Hepatocyte (in vitro differentiated cells): ENCODE data around the gene BPHL. TPM values are rescaled to one million over a fixed set of nuclear protein-coding genes. Genes with fewer than 3 reads are reported as not detected.
A peak's percentile ranks its signal among the peaks of the same experiment; 100 is the strongest.
"Not testable (repeated sequence)": the region's sequence is repeated elsewhere in the genome, so short reads cannot be mapped to it uniquely, and the experiment has no call there.

Source experiments
- DNase-seq: peaks from one replicate; pipeline ENCODE4 v3.0.0-alpha.2; 2016; ENCODE audit warnings: low spot score
- H2AFZ ChIP-seq: fragments of 200-600 bp; sonication (generic); 2 replicates; pipeline ENCODE4 v1.6.0; 2016; ENCODE audit warnings: antibody characterized with exemption, mild to moderate bottlenecking
- H3K27ac ChIP-seq: fragments of 200-600 bp; sonication (generic); 2 replicates; pipeline ENCODE4 v1.5.1; 2016; ENCODE audit warnings: mild to moderate bottlenecking
- H3K27me3 ChIP-seq: fragments of 200-600 bp; sonication (generic); 2 replicates; pipeline ENCODE4 v1.6.1; 2016
- H3K36me3 ChIP-seq: fragments of 200-600 bp; sonication (generic); replicated peaks from 2 replicates; pipeline ENCODE4 v1.5.1; 2016; ENCODE audit warnings: low read depth; ENCODE audit not compliant: insufficient read depth
- H3K4me1 ChIP-seq: fragments of 200-600 bp; sonication (generic); 2 replicates; pipeline ENCODE4 v1.5.1; 2016; ENCODE audit warnings: mild to moderate bottlenecking, moderate library complexity; ENCODE audit not compliant: insufficient read depth
- H3K4me2 ChIP-seq: fragments of 200-600 bp; sonication (generic); 2 replicates; pipeline ENCODE4 v1.6.0; 2016
- H3K4me3 ChIP-seq: fragments of 200-600 bp; sonication (generic); 2 replicates; pipeline ENCODE4 v1.5.1; 2016; ENCODE audit warnings: mild to moderate bottlenecking
- H3K79me2 ChIP-seq: fragments of 200-600 bp; sonication (generic); 2 replicates; pipeline ENCODE4 v1.6.0; 2017; ENCODE audit warnings: mild to moderate bottlenecking
- H3K9me2 ChIP-seq: fragments of 200-600 bp; sonication (generic); replicated peaks from 2 replicates; pipeline ENCODE4 v1.6.0; 2017; ENCODE audit warnings: mild to moderate bottlenecking; ENCODE audit not compliant: insufficient read depth
- H3K9me3 ChIP-seq: fragments of 200-600 bp; sonication (generic); 2 replicates; pipeline ENCODE4 v1.5.1; 2016; ENCODE audit warnings: low read depth, mild to moderate bottlenecking
- H4K20me1 ChIP-seq: fragments of 200-600 bp; sonication (generic); 2 replicates; pipeline ENCODE4 v1.6.0; 2016; ENCODE audit warnings: mild to moderate bottlenecking; ENCODE audit not compliant: insufficient read depth, poor library complexity, severe bottlenecking
- CTCF ChIP-seq: fragments of 200-600 bp; sonication (generic); IDR thresholded peaks from 2 replicates; pipeline ENCODE4 v1.5.1; 2016; ENCODE audit warnings: antibody characterized with exemption, mild to moderate bottlenecking; ENCODE audit not compliant: poor library complexity
- EZH2 ChIP-seq: fragments of 200-600 bp; sonication (generic); IDR thresholded peaks from 2 replicates; pipeline ENCODE4 v1.6.1; 2016; ENCODE audit warnings: antibody characterized with exemption, mild to moderate bottlenecking, borderline replicate concordance
- EZH2phosphoT487 ChIP-seq: fragments of 200-600 bp; sonication (generic); IDR thresholded peaks from one replicate; pipeline ENCODE4 v1.6.1; 2018; ENCODE audit warnings: antibody characterized with exemption, mild to moderate bottlenecking, low read depth, moderate library complexity; ENCODE audit not compliant: unreplicated experiment, severe bottlenecking
- WGBS: methylation state at CpG from one replicate; pipeline ENCODE4 v1.1.6; 2016; ENCODE audit warnings: low lambda C conversion rate; ENCODE audit errors: missing lambda C conversion rate; 5-methylcytosine and 5-hydroxymethylcytosine counted together
- polyA plus RNA-seq: library from polyadenylated mRNA; unstranded; fragments of >200 nt; fragmentation: Nextera tagmentation; extraction: Ambion mirVana; gene quantifications from 2 replicates; pipeline ENCODE4 v1.2.1, GENCODE V29; 2016
- total RNA-seq: library from RNA; depleted of rRNA; stranded (reverse); fragments of >200 nt; gene quantifications from 2 replicates; pipeline ENCODE4 v1.2.3, GENCODE V29; 2014

The BPHL gene
- total and polyA plus RNA-seq, 2 experiments from 2014 or later, result 52.0 to 77.0 TPM

DNA sequence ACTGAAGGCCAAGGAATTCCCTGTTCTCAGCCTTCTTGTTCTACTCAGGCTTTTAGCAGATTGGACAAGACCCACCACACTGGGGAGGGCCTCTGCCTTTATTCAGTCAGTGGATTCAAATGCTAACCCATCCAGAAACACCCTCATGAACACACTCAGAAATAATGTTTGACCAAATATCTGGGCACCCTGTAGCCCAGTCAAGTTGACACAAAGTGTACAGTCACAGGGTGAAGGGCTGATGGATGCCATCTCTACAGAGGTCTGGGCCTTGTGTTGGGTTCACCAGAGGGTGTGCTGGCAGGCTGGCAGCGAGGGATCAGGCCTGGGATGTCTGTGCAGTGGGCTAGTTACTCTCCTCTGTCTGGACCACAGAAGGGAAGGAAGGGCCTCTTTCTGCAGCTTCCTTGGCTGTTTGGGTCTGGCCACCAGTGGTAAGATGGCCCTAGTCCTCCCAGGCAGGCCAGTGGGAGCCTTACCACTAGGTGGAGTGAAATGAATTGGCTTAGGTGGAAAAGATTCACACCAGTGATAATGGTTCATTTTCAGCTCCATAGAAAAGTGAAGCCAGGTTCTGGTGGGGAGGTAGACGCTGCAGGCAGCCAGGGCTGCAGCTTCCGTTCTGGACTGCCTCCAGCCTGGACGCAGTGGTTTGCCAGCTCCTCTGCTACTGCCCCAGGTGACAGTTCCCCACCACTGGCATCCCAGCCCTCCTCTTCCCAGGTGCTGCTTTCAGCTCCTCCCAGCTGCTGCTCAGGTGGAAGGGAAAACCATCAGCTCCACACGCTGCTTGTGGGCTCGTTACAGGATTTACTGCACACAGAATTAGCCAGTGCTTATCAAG is 29.6 kb downstream of the BPHL start:
- TF ChIP-seq EZH2, result no peak
- no peak for TF ChIP-seq CTCF
- no peak for TF ChIP-seq EZH2phosphoT487
- Histone ChIP-seq H4K20me1 (no peaks in the 10 kb centered on the region), H3K4me3 (no peak overlapping the region), H3K9me3 (no peaks in the 10 kb centered on the region), H3K4me2 (no peak overlapping the region), H3K9me2 (no peaks in the 10 kb centered on the region), H3K36me3 (no peaks in the 10 kb centered on the region), H3K27ac (no peak overlapping the region), H3K79me2 (no peaks in the 10 kb centered on the region), H3K27me3 (no peaks in the 10 kb centered on the region), H3K4me1 (no peaks in the 10 kb centered on the region), H2AFZ (no peak overlapping the region)
- 90% methylated on average over 6 of the region's 6 CpGs for WGBS
- no peak for DNase-seq

GRCh38 chr6:3151691-3152090 is 33.2 kb downstream of the BPHL start:
- Histone ChIP-seq H4K20me1 (no peaks in the 10 kb centered on the region), H2AFZ (no peak overlapping the region), H3K4me1 (no peaks in the 10 kb centered on the region), H3K9me2 (no peaks in the 10 kb centered on the region), H3K36me3 (no peaks in the 10 kb centered on the region), H3K27me3 (no peaks in the 10 kb centered on the region), H3K4me2 (no peak overlapping the region), H3K9me3 (no peaks in the 10 kb centered on the region), H3K27ac (no peak overlapping the region), H3K79me2 (no peaks in the 10 kb centered on the region), H3K4me3 (no peak overlapping the region)
- WGBS, result 72% methylated on average over 5 of the region's 5 CpGs
- no peak for TF ChIP-seq EZH2phosphoT487
- TF ChIP-seq EZH2, result no peak
- TF ChIP-seq CTCF, result no peak
- DNase-seq, result no peak

GRCh38 chr6:3152689-3153088 is 34.2 kb downstream of the BPHL start:
- H4K20me1 ChIP-seq, result no peaks in the 10 kb centered on the region
- H3K9me2 ChIP-seq, result no peaks in the 10 kb centered on the region
- H3K36me3 ChIP-seq, result no peaks in the 10 kb centered on the region
- no peaks in the 10 kb centered on the region for H3K4me1 ChIP-seq
- peaks cover 3% of the 10 kb centered on the region for H3K79me2 ChIP-seq
- H2AFZ ChIP-seq, result no peak overlapping the region
- no peak for DNase-seq
- H3K27me3 ChIP-seq, result no peaks in the 10 kb centered on the region
- H3K4me2 ChIP-seq, result no peak overlapping the region
- H3K27ac ChIP-seq, result no peak overlapping the region
- WGBS, result 91% methylated on average over 3 of the region's 3 CpGs
- no peak overlapping the region for H3K4me3 ChIP-seq
- TF ChIP-seq EZH2, result no peak
- no peak for TF ChIP-seq CTCF
- TF ChIP-seq EZH2phosphoT487, result no peak
- no peaks in the 10 kb centered on the region for H3K9me3 ChIP-seq

DNA sequence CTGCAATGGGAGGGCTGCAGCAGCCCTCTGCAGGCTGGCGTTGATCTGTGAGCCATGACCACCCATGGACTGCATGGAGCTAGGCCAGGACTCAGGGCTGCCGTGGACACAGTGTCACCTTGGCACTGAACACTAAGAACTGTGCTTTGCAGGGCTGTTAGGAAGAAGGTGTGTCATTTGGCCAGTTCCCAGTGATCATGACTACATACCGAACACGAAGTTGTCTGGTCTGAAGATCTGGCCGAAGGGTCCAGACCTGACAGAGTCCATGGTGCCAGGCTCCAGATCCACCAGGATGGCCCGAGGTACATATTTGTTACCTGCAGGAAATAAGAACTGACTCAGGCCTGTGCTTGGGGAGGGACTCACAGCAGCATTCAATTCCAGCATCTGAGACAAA is 36.9 kb downstream of the BPHL start:
- not testable (repeated sequence) for DNase-seq, H3K79me2 ChIP-seq, H4K20me1 ChIP-seq, H2AFZ ChIP-seq, H3K27ac ChIP-seq, H3K9me3 ChIP-seq, H3K4me3 ChIP-seq, H3K4me2 ChIP-seq, H3K9me2 ChIP-seq, H3K27me3 ChIP-seq, H3K36me3 ChIP-seq
- H3K4me1 ChIP-seq, result peaks cover 17% of the 10 kb centered on the region
- 95% methylated on average over 6 of the region's 6 CpGs for WGBS

DNA sequence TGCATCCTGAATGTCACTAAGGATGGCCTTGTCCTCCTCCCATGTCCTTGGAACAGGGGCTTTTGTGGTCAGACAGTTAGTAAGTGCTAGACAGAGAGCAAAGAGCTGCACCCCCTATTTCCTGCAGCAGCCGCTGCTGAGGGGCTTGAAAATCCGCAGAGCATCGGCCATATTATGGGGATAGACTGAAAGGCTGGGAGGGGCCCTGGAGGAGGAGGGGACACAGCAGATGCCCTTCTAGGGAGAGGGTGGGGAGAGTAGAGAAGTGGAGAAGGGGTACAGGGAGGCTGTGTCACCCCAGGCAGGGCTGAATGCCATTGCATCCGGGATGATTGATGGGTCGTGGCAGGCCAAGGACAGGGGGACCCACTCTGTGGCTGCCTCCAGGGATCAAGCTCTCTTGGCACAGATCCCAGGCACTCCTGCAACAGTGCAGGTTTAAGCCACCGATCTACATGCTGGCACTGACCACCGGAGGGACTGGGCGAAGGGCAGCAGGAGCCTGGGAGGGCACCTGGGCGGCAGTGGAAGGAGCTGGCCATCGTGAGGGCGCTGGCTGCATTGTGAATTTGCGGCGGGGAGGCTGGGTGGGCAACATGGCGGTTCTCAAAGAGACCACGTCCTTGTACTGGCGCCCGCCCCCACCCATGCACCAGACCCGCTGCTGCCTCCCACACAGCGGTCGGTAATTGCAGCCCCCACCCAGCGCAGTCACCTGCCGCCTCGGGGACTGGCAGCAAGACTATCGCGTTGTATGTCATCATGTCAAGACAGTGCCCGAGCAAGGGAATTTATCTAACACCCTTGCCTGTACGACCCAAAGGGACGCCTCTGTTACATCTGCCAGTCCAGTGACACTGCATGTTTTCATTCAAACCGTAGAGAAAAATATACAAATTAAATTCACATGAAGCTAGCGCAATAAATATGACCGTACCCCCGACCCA is 37.9 kb downstream of the BPHL start:
- Histone ChIP-seq H3K4me2 (peak overlapping the region; percentile 98), H3K4me1 (peaks cover 21% of the 10 kb centered on the region), H3K4me3 (peak overlapping the region; percentile 97), H2AFZ (peak overlapping the region; percentile 65), H3K27ac (peak overlapping the region; percentile 65)
- H3K9me3 ChIP-seq, H3K9me2 ChIP-seq, H3K79me2 ChIP-seq, H3K27me3 ChIP-seq, H3K36me3 ChIP-seq, H4K20me1 ChIP-seq: not testable (repeated sequence)
- DNase-seq, result peak; percentile 41
- 11% methylated on average over 26 of the region's 32 CpGs for WGBS
